Cardiac muscle cell (in vitro differentiated cells and primary cell): Measurements from ENCODE around the gene SRD5A1. TPM values are rescaled to one million over a fixed set of nuclear protein-coding genes. Genes with fewer than 3 reads are reported as not detected.
A peak's percentile ranks its signal among the peaks of the same experiment; 100 is the strongest.

Experiments
- DNase-seq, 2 donors: peaks; one replicate each; pipeline versions ENCODE4 v3.0.0 to v3.0.0-alpha.2; 2010 to 2017; ENCODE audit warnings: low read depth in 1 of 2, low spot score in 1 of 2
- H3K27ac ChIP-seq: fragments of 200-600 bp; sonication (generic); 2 replicates; pipeline ENCODE4 v1.5.1; 2016
- H3K27me3 ChIP-seq: fragments of 200-600 bp; sonication (generic); 2 replicates; pipeline ENCODE4 v1.6.0; 2016; ENCODE audit warnings: control low read depth
- H3K36me3 ChIP-seq: fragments of 200-600 bp; sonication (generic); 2 replicates; pipeline ENCODE4 v1.5.1; 2016; ENCODE audit warnings: control low read depth
- H3K4me1 ChIP-seq: fragments of 200-600 bp; sonication (generic); 2 replicates; pipeline ENCODE4 v1.8.1; 2017; ENCODE audit warnings: low read depth, mild to moderate bottlenecking, mixed run types
- H3K4me3 ChIP-seq: fragments of 200-600 bp; sonication (generic); 2 replicates; pipeline ENCODE4 v1.5.1; 2016; ENCODE audit warnings: mild to moderate bottlenecking
- H3K9me3 ChIP-seq: fragments of 200-600 bp; sonication (generic); 2 replicates; pipeline ENCODE4 v1.5.1; 2017; ENCODE audit warnings: low read depth, mild to moderate bottlenecking, control low read depth
- CTCF ChIP-seq: IDR thresholded peaks from 2 replicates; pipeline ENCODE4 v1.5.1; 2012; ENCODE audit warnings: low read depth, mild to moderate bottlenecking, low read length
- polyA plus RNA-seq: library from polyadenylated mRNA; unstranded; fragments of >200 nt; fragmentation: Nextera tagmentation; extraction: Ambion mirVana; gene quantifications from 2 replicates; pipeline ENCODE4 v1.2.1, GENCODE V29; 2016
- total RNA-seq: library from RNA; depleted of rRNA; stranded (reverse); fragments of >200 nt; gene quantifications from 2 replicates; pipeline ENCODE4 v1.2.3, GENCODE V29; 2016

Gene SRD5A1
- 29.9 and 52.8 TPM in 2 replicates for total RNA-seq
- 20.1 and 24.4 TPM in 2 replicates for polyA plus RNA-seq

GRCh38 chr5:6632888-6633468 is at the start of gene SRD5A1, which contains the start of gene NSUN2:
Gene SRD5A1 (plus strand): TSS chr5:6633440. CDS start chr5:6633577, 137 bp downstream.
Gene NSUN2 (minus strand): TSS chr5:6633044. CDS start chr5:6632979, 65 bp downstream.
- TF ChIP-seq CTCF: no peak
- Histone ChIP-seq H3K4me1 (peaks cover 6% of the 10 kb centered on the region), H3K9me3 (no peaks in the 10 kb centered on the region), H3K36me3 (peaks cover 10% of the 10 kb centered on the region), H3K4me3 (peak within 1 kb of the TSS; percentile 59), H3K27ac (peak within 1 kb of the TSS; percentile 97), H3K27me3 (no peaks in the 10 kb centered on the region)
- peak; percentile 91 to 95 for DNase-seq

- H3K4me1 ChIP-seq: no peaks in the 10 kb centered on the region
- H3K9me3 ChIP-seq: no peaks in the 10 kb centered on the region
- DNase-seq: no peak
- H3K27me3 ChIP-seq: peaks cover 78% of the 10 kb centered on the region
- no peak overlapping the region for H3K4me3 ChIP-seq
- no peak for TF ChIP-seq CTCF
- H3K27ac ChIP-seq: no peak overlapping the region
- no peaks in the 10 kb centered on the region for H3K36me3 ChIP-seq
Observed at GRCh38 chr5:6584101-6584645, 49.1 kb upstream of the SRD5A1 start.

GRCh38 chr5:6584727-6585126 is 48.5 kb upstream of the SRD5A1 start:
- DNase-seq: no peak
- no peaks in the 10 kb centered on the region for H3K36me3 ChIP-seq
- no peak for TF ChIP-seq CTCF
- H3K27ac ChIP-seq: no peak overlapping the region
- peaks cover 75% of the 10 kb centered on the region for H3K27me3 ChIP-seq
- H3K4me3 ChIP-seq: no peak overlapping the region
- no peaks in the 10 kb centered on the region for H3K9me3 ChIP-seq
- H3K4me1 ChIP-seq: no peaks in the 10 kb centered on the region

GRCh38 chr5:6585168-6585567 is 48.1 kb upstream of the SRD5A1 start:
- no peak for TF ChIP-seq CTCF
- no peak overlapping the region for H3K4me3 ChIP-seq
- peaks cover 71% of the 10 kb centered on the region for H3K27me3 ChIP-seq

GRCh38 chr5:6585939-6586646 is 47.1 kb upstream of the SRD5A1 start:
- no peaks in the 10 kb centered on the region for H3K4me1 ChIP-seq
- no peak for DNase-seq
- H3K4me3 ChIP-seq: no peak overlapping the region
- no peaks in the 10 kb centered on the region for H3K36me3 ChIP-seq
- no peak for TF ChIP-seq CTCF
- no peaks in the 10 kb centered on the region for H3K9me3 ChIP-seq
- H3K27ac ChIP-seq: no peak overlapping the region
- H3K27me3 ChIP-seq: peaks cover 64% of the 10 kb centered on the region

More at GRCh38 chr5:6585168-6585567, 48.1 kb upstream of the SRD5A1 start:
- H3K27ac ChIP-seq: no peak overlapping the region
- H3K36me3 ChIP-seq: no peaks in the 10 kb centered on the region
- no peaks in the 10 kb centered on the region for H3K4me1 ChIP-seq
- no peak for DNase-seq
- no peaks in the 10 kb centered on the region for H3K9me3 ChIP-seq
